ENCODE measurements around the gene RPS25.
"Not testable (repeated sequence)": the region's sequence is repeated elsewhere in the genome, so short reads cannot be mapped to it uniquely, and the experiment has no call there.

RPS25 gene

GRCh38 chr11:119014209-119014924, 3.8 kb downstream of the RPS25 start:
- DNase-seq, result no peak

DNA sequence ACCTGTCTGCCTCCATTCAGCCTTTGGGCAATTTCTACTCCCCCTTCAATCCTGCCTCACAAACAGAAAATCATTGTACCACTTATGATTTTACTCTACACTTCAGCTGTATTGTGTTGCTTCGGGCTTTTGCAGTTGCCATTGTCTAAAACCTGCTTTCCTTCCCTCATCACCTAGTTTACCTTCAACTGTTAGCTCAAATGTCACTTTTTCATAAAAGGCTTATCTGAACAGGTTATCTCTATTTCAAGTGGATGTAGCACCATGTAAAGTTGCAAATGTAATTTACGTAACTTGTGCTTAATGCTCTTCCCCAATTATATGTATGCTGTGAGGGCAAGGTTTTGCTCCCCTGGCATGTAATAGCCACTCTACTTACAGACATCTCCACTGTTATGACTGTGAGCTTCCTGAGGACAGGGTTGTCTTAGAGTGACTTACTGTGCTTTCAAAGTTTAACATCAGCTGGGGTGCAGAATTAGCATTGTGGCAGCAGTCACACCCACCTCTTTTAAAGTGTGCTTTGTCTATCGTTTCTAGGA, 5.4 kb downstream of the RPS25 start:
- no peak for DNase-seq

DNA sequence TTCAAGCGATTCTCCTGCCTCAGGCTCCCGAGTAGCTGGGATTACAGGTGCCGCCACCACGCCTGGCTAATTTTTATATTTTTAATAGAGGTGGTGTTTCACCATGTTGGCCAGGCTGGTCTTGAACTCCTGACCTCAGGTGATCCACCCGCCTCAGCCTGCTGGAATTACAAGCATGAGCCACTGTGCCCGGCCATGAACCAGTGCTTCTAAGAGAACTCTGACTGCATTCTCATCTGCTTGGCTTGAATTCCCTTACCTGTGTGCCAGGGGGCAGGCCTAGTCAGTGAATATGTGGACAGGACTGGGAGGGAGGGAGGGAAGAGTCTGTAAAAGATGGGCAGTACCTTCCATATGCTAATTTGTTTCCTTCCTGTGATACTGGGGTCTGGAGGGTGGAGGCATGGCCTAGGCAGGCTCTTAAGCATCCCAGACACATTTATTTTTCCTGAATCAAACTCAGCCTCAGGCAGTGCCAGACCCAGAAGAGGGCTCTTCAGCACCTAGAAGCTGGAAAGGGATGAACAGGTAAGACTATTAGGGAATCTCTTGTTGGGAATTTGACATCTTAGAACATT, 6.6 kb downstream of the RPS25 start:
- no peak for DNase-seq

GRCh38 chr11:119006656-119007055, 11.5 kb downstream of the RPS25 start:
- DNase-seq, result no peak

DNA sequence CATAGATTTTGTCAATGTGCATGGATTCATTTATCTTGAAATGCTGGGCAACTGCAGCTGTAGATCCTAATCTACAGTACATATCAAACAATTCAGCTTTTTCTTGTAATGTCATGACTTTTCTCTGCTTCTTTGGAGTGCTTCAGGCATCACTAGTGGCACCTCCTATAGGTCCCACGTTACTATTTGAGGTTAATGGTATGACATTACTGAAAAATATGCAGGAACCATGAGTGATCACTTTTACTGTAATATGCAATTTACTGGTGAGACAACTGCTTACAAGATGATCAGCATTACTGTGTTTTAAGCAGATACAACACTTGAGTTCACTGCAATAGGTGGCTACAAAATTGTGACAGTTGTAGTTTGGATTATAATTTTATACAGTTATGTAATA, 17.2 kb downstream of the RPS25 start:
- no peak for DNase-seq

DNA sequence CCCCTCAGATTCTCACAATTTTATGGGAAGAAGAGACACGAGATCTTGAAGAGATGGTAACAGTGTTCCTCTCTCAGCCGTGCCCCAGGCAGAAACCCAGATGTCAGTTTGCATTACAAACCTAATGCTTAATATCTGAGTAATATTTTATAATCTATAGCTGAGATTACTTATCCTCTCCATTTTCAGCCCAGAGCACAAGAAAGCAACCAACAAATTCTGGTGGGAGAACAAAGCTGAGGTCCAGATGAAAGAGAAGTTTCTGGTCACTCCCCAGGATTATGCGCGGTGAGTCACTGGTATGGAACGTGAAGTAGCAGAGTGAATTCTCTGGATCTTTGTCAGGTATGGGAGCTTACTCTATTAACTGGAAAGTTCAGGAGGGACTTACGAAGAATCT, 19.3 kb downstream of the RPS25 start:
- DNase-seq, result no peak

DNA sequence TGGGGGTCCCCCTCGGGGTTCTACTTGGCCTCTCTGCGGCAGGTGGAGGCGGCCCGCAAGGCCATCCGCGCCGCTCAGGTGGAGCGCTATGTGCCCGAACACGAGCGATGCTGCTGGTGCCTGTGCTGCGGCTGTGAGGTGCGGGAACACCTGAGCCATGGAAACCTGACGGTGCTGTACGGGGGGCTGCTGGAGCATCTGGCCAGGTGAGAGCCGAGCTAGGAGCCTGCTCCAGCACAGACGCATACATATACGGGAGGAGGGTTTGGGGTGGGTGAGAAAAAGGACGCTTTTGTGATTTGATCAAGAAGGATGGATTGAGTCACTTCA, 19.8 kb downstream of the RPS25 start:
- DNase-seq, result no peak

GRCh38 chr11:118997627-118998387, 20.3 kb downstream of the RPS25 start, which contains the start of gene CENATAC:
CENATAC (plus strand) TSS chr11:118998138; CDS start chr11:118998198, 60 bp downstream.
- DNase-seq, result peak; percentile 98

DNA sequence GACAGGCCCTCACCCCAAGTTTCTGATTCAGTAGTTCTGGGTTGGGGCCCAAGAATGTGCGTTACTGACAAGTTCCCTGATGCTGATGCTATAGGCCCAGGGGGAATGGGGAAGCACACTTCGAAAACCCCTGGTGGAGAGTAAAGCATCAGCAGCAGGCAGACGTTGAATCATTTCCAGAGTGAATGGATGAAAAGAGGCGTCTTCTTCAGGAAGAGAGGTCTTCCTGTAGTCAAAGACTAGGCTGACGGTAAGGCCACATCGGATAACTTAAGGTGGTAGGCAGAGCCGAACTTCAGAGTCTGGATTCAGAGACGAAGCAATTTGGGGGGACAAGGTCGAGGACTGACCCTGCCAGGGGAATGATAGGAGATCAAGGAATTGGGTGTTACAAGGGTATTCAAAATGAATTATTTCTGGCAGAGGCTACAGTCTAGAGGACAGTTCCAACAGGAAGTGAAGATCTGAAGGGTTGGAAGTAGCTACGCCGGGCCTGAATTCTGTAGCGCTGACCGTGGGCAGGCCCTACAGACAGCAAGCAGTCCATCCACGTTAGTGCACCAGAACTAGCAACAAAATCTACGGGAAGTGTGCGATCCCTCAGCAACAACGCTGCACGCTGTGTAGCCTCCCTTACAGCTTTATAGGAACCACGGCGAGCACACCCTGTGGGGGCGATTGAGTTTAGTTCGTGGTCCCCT, 21.1 kb downstream of the RPS25 start:
- peak; percentile 66 for DNase-seq

DNA sequence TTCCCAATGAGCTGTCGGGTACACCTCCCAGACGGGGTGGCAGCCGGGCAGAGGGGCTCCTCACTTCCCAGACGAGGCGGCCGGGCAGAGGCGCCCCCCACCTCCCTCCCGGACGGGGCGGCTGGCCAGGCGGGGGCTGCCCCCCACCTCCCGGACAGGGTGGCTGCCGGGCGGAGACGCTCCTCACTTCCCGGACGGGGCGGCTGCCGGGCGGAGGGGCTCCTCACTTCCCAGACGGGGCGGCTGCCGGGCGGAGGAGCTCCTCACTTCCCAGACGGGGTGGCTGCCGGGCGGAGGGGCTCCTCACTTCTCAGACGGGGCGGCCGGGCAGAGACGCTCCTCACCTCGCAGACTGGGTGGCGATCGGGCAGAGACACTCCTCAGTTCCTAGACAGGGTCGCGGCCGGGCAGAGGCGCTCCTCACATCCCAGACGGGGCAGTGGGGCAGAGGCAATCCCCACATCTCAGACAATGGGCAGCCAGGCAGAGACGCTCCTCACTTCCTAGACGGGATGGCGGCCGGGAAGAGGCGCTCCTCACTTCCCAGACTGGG, 26.6 kb downstream of the RPS25 start:
- not testable (repeated sequence) for DNase-seq

GRCh38 chr11:118988280-118988679, 29.9 kb downstream of the RPS25 start:
- DNase-seq, result no peak

GRCh38 chr11:118984825-118985224, 33.3 kb downstream of the RPS25 start:
- DNase-seq, result no peak

DNA sequence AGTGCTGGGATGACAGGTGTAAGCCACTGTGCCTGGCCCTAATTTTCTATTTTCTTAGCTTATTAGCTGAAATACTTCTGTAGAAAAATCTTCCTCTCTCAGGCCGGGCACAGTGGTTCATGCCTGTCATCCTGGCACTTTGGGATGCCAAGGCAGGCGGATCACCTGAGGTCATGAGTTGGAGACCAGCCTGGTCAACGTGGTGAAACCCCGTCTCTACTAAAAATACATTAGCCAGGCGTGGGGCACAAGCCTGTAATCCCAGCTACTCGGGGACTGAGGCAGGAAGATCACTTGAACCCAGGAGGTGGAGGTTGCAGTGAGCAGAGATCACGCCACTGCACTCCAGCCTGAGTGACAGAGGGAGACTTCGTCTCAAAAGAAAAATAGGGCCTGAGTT, 33.8 kb downstream of the RPS25 start:
- not testable (repeated sequence) for DNase-seq

DNA sequence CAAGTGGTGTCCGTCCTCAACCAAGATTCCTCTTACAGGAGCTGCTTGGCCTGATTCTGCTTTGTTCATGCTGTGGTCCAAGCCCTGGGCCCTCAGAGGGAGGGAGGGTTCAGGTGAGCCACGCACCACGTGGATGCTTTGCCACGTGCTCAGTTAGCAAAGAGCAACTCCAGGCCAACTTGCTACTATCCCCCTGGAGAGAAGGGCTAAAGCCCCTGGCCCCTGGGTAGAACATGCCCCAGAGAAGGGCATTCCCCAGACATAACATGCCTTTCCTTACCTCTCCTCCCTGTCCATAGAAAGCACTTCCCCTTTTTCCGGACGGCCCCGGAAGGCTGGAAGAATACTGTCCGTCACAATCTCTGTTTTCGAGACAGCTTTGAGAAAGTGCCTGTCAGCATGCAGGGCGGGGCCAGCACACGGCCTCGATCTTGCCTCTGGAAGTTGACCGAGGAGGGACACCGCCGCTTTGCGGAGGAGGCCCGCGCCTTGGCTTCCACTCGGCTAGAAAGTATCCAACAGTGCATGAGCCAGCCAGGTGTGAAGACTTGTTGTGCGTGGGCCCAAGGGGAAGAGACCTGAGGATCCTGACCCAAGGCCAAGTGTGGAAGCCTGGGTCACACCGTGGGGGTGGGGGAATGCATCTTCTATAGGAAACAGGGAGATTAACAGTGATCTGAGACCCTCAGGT, 37.8 kb downstream of the RPS25 start:
- no peak for DNase-seq

DNA sequence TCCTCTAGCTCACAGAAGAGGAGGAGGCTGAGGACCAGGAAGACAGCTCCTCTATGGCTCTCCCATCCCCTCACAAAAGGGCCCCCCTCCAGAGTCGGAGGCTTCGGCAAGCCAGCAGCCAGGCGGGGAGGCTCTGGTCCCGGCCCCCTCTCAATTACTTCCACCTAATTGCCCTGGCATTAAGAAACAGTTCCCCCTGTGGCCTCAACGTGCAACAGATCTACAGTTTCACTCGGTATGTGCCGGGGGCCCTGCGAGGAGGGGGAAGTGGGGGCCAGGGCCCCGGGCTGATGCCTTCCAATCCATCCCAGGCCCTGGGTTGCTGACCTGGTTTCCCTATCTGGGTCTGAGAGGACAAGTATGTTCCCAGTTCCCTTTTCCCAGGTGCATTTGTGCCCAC, 38.7 kb downstream of the RPS25 start:
- DNase-seq, result no peak

- DNase-seq, result no peak
These were observed 42.1 kb downstream of the RPS25 start for GRCh38 chr11:118975771-118976709.

DNA sequence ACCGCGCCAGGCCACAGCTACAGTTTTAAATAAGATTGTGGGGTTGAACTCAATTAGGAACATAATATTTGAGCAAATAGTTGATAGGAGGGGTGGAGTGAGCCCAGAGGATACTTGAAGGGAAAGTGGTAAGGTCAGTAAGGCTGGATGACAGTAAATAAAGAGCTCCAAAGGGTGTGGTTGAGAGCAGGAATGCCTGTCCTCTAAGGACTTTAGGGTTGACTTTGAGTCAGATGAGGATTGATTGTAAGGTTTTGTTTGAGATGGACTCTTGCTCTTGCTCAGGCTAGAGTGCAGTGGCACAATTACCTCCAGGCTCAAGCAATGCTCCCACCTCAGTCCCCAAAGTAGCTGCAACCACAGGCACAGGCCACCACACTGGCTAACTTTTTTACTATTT, 44.2 kb downstream of the RPS25 start:
- DNase-seq, result no peak

- no peak for DNase-seq
These were observed 46.5 kb downstream of the RPS25 start, which contains the start of gene FOXR1 for GRCh38 chr11:118971646-118972045. FOXR1 (plus strand) TSS chr11:118971761; CDS start chr11:118971932, 171 bp downstream.

DNA sequence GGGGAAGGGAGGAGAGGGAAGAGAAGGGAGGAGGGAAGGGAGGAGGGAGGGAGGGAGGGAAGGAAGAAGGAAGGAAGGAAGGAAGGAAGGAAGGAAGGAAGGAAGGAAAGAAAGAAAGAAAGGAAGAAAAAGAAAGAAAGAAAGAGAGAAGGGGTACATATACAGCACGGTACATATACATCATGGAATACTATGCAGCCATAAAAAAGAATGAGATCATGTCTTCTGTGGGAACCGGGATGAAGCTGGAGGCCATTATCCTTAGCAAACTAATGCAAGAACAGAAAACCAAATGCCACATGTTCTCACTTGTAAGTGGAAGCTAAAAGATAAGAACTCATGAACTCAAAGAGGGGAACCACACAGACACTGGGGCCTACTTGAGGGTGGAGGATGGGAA, 48.6 kb downstream of the RPS25 start:
- DNase-seq, result not testable (repeated sequence)

Data from stimulated activated CD4-positive, alpha-beta T cell treated with anti-CD3 and anti-CD28 coated beads, Interleukin-15, amount 100 ng/mL, for 24 hours (primary cell).